Smooth muscle cell (in vitro differentiated cells): ENCODE results near the gene CD247. TPM values are rescaled to one million over a fixed set of nuclear protein-coding genes. Genes with fewer than 3 reads are reported as not detected.

Source experiments
- DNase-seq: peaks from one replicate; lab custom pipeline; 2025; ENCODE audit not compliant: unreplicated experiment; lab: John Stamatoyannopoulos, UW
- H2AFZ ChIP-seq: fragments of 200-600 bp; sonication (generic); 2 replicates; pipeline ENCODE4 v1.6.0; 2016; ENCODE audit warnings: antibody characterized with exemption, low read depth, mild to moderate bottlenecking
- H3F3A ChIP-seq: fragments of 200-600 bp; sonication (generic); 2 replicates; pipeline ENCODE4 v1.6.0; 2017; ENCODE audit warnings: antibody characterized with exemption, low read depth
- H3K27ac ChIP-seq: fragments of 200-600 bp; sonication (generic); 2 replicates; pipeline ENCODE4 v1.5.1; 2016; ENCODE audit warnings: low read depth, mild to moderate bottlenecking
- H3K27me3 ChIP-seq: fragments of 200-600 bp; sonication (generic); 2 replicates; pipeline ENCODE4 v1.6.1; 2016; ENCODE audit warnings: low read depth, mild to moderate bottlenecking
- H3K36me3 ChIP-seq: fragments of 200-600 bp; sonication (generic); 2 replicates; pipeline ENCODE4 v1.5.1; 2016; ENCODE audit warnings: low read depth
- H3K4me1 ChIP-seq: fragments of 200-600 bp; sonication (generic); 2 replicates; pipeline ENCODE4 v1.5.1; 2016; ENCODE audit warnings: low read depth
- H3K4me2 ChIP-seq: fragments of 200-600 bp; sonication (generic); 2 replicates; pipeline ENCODE4 v1.6.0; 2016; ENCODE audit warnings: mild to moderate bottlenecking
- H3K4me3 ChIP-seq: fragments of 200-600 bp; sonication (generic); 2 replicates; pipeline ENCODE4 v1.5.1; 2016; ENCODE audit warnings: mild to moderate bottlenecking
- H3K79me2 ChIP-seq: fragments of 200-600 bp; sonication (generic); 2 replicates; pipeline ENCODE4 v1.6.0; 2016; ENCODE audit warnings: low read depth, mild to moderate bottlenecking
- H3K9ac ChIP-seq: fragments of 200-600 bp; sonication (generic); 2 replicates; pipeline ENCODE4 v1.6.0; 2016; ENCODE audit warnings: low read depth
- H3K9me3 ChIP-seq: fragments of 200-600 bp; sonication (generic); replicated peaks from 2 replicates; pipeline ENCODE4 v1.5.1; 2016; ENCODE audit warnings: low read depth
- H4K20me1 ChIP-seq: fragments of 200-600 bp; sonication (generic); 2 replicates; pipeline ENCODE4 v1.6.0; 2016; ENCODE audit warnings: low read depth
- CTCF ChIP-seq: fragments of 200-600 bp; sonication (generic); IDR thresholded peaks from 2 replicates; pipeline ENCODE4 v1.5.1; 2017; ENCODE audit warnings: borderline replicate concordance, mild to moderate bottlenecking, antibody characterized with exemption; ENCODE audit not compliant: insufficient read depth, poor library complexity, severe bottlenecking
- WGBS: methylation state at CpG from one replicate; pipeline ENCODE4 v1.1.7; 2016; ENCODE audit warnings: low lambda C conversion rate; 5-methylcytosine and 5-hydroxymethylcytosine counted together
- polyA plus RNA-seq: library from polyadenylated mRNA; unstranded; fragments of >200 nt; fragmentation: Nextera tagmentation; extraction: Ambion mirVana; gene quantifications from 2 replicates; pipeline ENCODE4 v1.2.1, GENCODE V29; 2016
- total RNA-seq: library from RNA; depleted of rRNA; stranded (reverse); fragments of >200 nt; gene quantifications from 2 replicates; pipeline ENCODE4 v1.2.3, GENCODE V29; 2014

Gene CD247
- total and polyA plus RNA-seq, 2 experiments from 2014 or later = 0.13 TPM; not detected in 1

GRCh38 chr1:167489571-167490340 lies 28.6 kb downstream of the CD247 start:
- no peak for TF ChIP-seq CTCF
- H3K4me3 ChIP-seq = no peak overlapping the region
- H3K9me3 ChIP-seq = no peaks in the 10 kb centered on the region
- H3K27ac ChIP-seq = no peak overlapping the region
- H3K4me1 ChIP-seq = peaks cover 35% of the 10 kb centered on the region
- no peak overlapping the region for H3K4me2 ChIP-seq
- no peak overlapping the region for H3K9ac ChIP-seq
- no peaks in the 10 kb centered on the region for H3K79me2 ChIP-seq
- WGBS = 63% methylated on average over 20 of the region's 20 CpGs
- H3K36me3 ChIP-seq = no peaks in the 10 kb centered on the region
- no peaks in the 10 kb centered on the region for H4K20me1 ChIP-seq
- H3F3A ChIP-seq = no peaks in the 10 kb centered on the region
- no peak overlapping the region for H2AFZ ChIP-seq
- DNase-seq = no peak
- no peaks in the 10 kb centered on the region for H3K27me3 ChIP-seq

- H3K27me3 ChIP-seq = no peaks in the 10 kb centered on the region
- no peak overlapping the region for H3K4me3 ChIP-seq
- H3K36me3 ChIP-seq = no peaks in the 10 kb centered on the region
- H4K20me1 ChIP-seq = no peaks in the 10 kb centered on the region
- H3K9me3 ChIP-seq = no peaks in the 10 kb centered on the region
- H3K79me2 ChIP-seq = no peaks in the 10 kb centered on the region
- H3K4me1 ChIP-seq = peaks cover 35% of the 10 kb centered on the region
- DNase-seq = no peak
- H3K27ac ChIP-seq = no peak overlapping the region
- TF ChIP-seq CTCF = no peak
- H3K4me2 ChIP-seq = no peak overlapping the region
- WGBS = 47% methylated on average over 14 of the region's 14 CpGs
- H2AFZ ChIP-seq = no peak overlapping the region
- H3F3A ChIP-seq = no peaks in the 10 kb centered on the region
- H3K9ac ChIP-seq = no peak overlapping the region
These were observed 29.5 kb downstream of the CD247 start for GRCh38 chr1:167488786-167489185.

- Histone ChIP-seq H3K4me1 (peaks cover 34% of the 10 kb centered on the region), H3K27ac (no peak overlapping the region), H3K9ac (no peak overlapping the region), H3K27me3 (no peaks in the 10 kb centered on the region), H3K4me3 (no peak overlapping the region), H2AFZ (no peak overlapping the region), H3K36me3 (no peaks in the 10 kb centered on the region), H4K20me1 (no peaks in the 10 kb centered on the region), H3K79me2 (no peaks in the 10 kb centered on the region), H3F3A (no peaks in the 10 kb centered on the region), H3K4me2 (no peak overlapping the region), H3K9me3 (no peaks in the 10 kb centered on the region)
- DNase-seq = no peak
- no peak for TF ChIP-seq CTCF
- WGBS = 93% methylated on average over 3 of the region's 3 CpGs
These were observed 30.7 kb downstream of the CD247 start for GRCh38 chr1:167487614-167488013.
